Measurements from ENCODE around the gene MSRB1.
"Not testable (repeated sequence)": the region's sequence is repeated elsewhere in the genome, so short reads cannot be mapped to it uniquely, and the experiment has no call there.

MSRB1 gene

GRCh38 chr16:1941162-1942046 is 1.6 kb downstream of the MSRB1 start:
- peaks cover 4% of the 10 kb centered on the region for H3K36me3 Mint-ChIP-seq (ENCODE audit: low read depth)
- ATAC-seq, result no peak

GRCh38 chr16:1940273-1941161 is 2.5 kb downstream of the MSRB1 start:
- H3K27ac Mint-ChIP-seq, result no peak overlapping the region
- DNase-seq (no peak), ATAC-seq (no peak)
- H3K27me3 Mint-ChIP-seq, result no peaks in the 10 kb centered on the region
- no peaks in the 10 kb centered on the region for H3K9me3 Mint-ChIP-seq
- peaks cover 26% of the 10 kb centered on the region for H3K4me1 Mint-ChIP-seq
- peaks cover 4% of the 10 kb centered on the region for H3K36me3 Mint-ChIP-seq (ENCODE audit: low read depth)
- H3K4me3 Mint-ChIP-seq, result no peak overlapping the region

More at GRCh38 chr16:1941162-1942046, 1.6 kb downstream of the MSRB1 start:
- Mint-ChIP-seq H3K4me3 (peak overlapping the region; percentile 87), H3K9me3 (no peaks in the 10 kb centered on the region), H3K4me1 (peaks cover 26% of the 10 kb centered on the region), H3K27me3 (no peaks in the 10 kb centered on the region), H3K27ac (no peak overlapping the region)
- no peak for DNase-seq

- not testable (repeated sequence) for H3K27ac Mint-ChIP-seq; H3K36me3 Mint-ChIP-seq (ENCODE audit: low read depth); DNase-seq; ATAC-seq; H3K27me3 Mint-ChIP-seq; H3K9me3 Mint-ChIP-seq; H3K4me3 Mint-ChIP-seq
- peaks cover 26% of the 10 kb centered on the region for H3K4me1 Mint-ChIP-seq
Observed at GRCh38 chr16:1939833-1940232, 3.2 kb downstream of the MSRB1 start.

GRCh38 chr16:1938910-1939309 is 4.1 kb downstream of the MSRB1 start:
- Mint-ChIP-seq H3K27ac (no peak overlapping the region), H3K4me1 (peaks cover 20% of the 10 kb centered on the region), H3K36me3 (ENCODE audit: low read depth) (peaks cover 4% of the 10 kb centered on the region), H3K4me3 (no peak overlapping the region), H3K27me3 (no peaks in the 10 kb centered on the region), H3K9me3 (no peaks in the 10 kb centered on the region)
- no peak for ATAC-seq
- no peak for DNase-seq

GRCh38 chr16:1938316-1938715 is 4.7 kb downstream of the MSRB1 start:
- Mint-ChIP-seq H3K4me1 (peaks cover 14% of the 10 kb centered on the region), H3K27ac (no peak overlapping the region), H3K9me3 (no peaks in the 10 kb centered on the region), H3K4me3 (no peak overlapping the region), H3K27me3 (no peaks in the 10 kb centered on the region), H3K36me3 (ENCODE audit: low read depth) (peaks cover 4% of the 10 kb centered on the region)
- DNase-seq (no peak), ATAC-seq (no peak)

- DNase-seq, result no peak
- Mint-ChIP-seq H3K27ac (no peak overlapping the region), H3K36me3 (ENCODE audit: low read depth) (peaks cover 4% of the 10 kb centered on the region), H3K9me3 (no peaks in the 10 kb centered on the region), H3K27me3 (no peaks in the 10 kb centered on the region), H3K4me3 (no peak overlapping the region), H3K4me1 (peaks cover 8% of the 10 kb centered on the region)
- no peak for ATAC-seq
Observed at GRCh38 chr16:1936945-1937479, 6.0 kb downstream of the MSRB1 start.

- no peak overlapping the region for H3K4me3 Mint-ChIP-seq
- DNase-seq, result no peak
- no peak for ATAC-seq
- no peaks in the 10 kb centered on the region for H3K9me3 Mint-ChIP-seq
- H3K27me3 Mint-ChIP-seq, result peaks cover 8% of the 10 kb centered on the region
- H3K27ac Mint-ChIP-seq, result no peak overlapping the region
- peaks cover 3% of the 10 kb centered on the region for H3K4me1 Mint-ChIP-seq
- peaks cover 3% of the 10 kb centered on the region for H3K36me3 Mint-ChIP-seq (ENCODE audit: low read depth)
Observed at GRCh38 chr16:1933097-1933661, 9.8 kb downstream of the MSRB1 start.

- DNase-seq (no peak), ATAC-seq (no peak)
- H3K27me3 Mint-ChIP-seq, result peaks cover 8% of the 10 kb centered on the region
- H3K27ac Mint-ChIP-seq, result no peak overlapping the region
- no peaks in the 10 kb centered on the region for H3K9me3 Mint-ChIP-seq
- H3K4me1 Mint-ChIP-seq, result peaks cover 5% of the 10 kb centered on the region
- no peak overlapping the region for H3K4me3 Mint-ChIP-seq
- H3K36me3 Mint-ChIP-seq (ENCODE audit: low read depth), result no peaks in the 10 kb centered on the region
Observed at GRCh38 chr16:1932050-1933028, 10.7 kb downstream of the MSRB1 start.

- peaks cover 5% of the 10 kb centered on the region for H3K4me1 Mint-ChIP-seq
- H3K9me3 Mint-ChIP-seq, result no peaks in the 10 kb centered on the region
- DNase-seq (no peak), ATAC-seq (no peak)
- H3K27ac Mint-ChIP-seq, result no peak overlapping the region
- H3K4me3 Mint-ChIP-seq, result no peak overlapping the region
- peaks cover 8% of the 10 kb centered on the region for H3K27me3 Mint-ChIP-seq
- no peaks in the 10 kb centered on the region for H3K36me3 Mint-ChIP-seq (ENCODE audit: low read depth)
Observed at GRCh38 chr16:1930338-1930720, 12.7 kb downstream of the MSRB1 start.

GRCh38 chr16:1929578-1930337 is 13.2 kb downstream of the MSRB1 start:
- DNase-seq (peak; percentile 97), ATAC-seq (peak; percentile 91)
- Mint-ChIP-seq H3K27ac (no peak overlapping the region), H3K27me3 (peaks cover 8% of the 10 kb centered on the region), H3K4me3 (no peak overlapping the region), H3K9me3 (no peaks in the 10 kb centered on the region), H3K4me1 (peaks cover 5% of the 10 kb centered on the region), H3K36me3 (ENCODE audit: low read depth) (no peaks in the 10 kb centered on the region)

- H3K4me3 Mint-ChIP-seq, result peak overlapping the region; percentile 75
- no peaks in the 10 kb centered on the region for H3K9me3 Mint-ChIP-seq
- H3K27me3 Mint-ChIP-seq, result peaks cover 11% of the 10 kb centered on the region
- H3K4me1 Mint-ChIP-seq, result peaks cover 5% of the 10 kb centered on the region
- ATAC-seq (peak; percentile 9), DNase-seq (peak; percentile 17)
- H3K36me3 Mint-ChIP-seq (ENCODE audit: low read depth), result no peaks in the 10 kb centered on the region
- H3K27ac Mint-ChIP-seq, result peak overlapping the region; percentile 49
Observed at GRCh38 chr16:1929105-1929504, 13.9 kb downstream of the MSRB1 start.

GRCh38 chr16:1926271-1926670 is 16.7 kb downstream of the MSRB1 start:
- no peak overlapping the region for H3K4me3 Mint-ChIP-seq
- no peaks in the 10 kb centered on the region for H3K9me3 Mint-ChIP-seq
- no peaks in the 10 kb centered on the region for H3K36me3 Mint-ChIP-seq (ENCODE audit: low read depth)
- peaks cover 31% of the 10 kb centered on the region for H3K27me3 Mint-ChIP-seq
- DNase-seq (no peak), ATAC-seq (no peak)
- H3K27ac Mint-ChIP-seq, result no peak overlapping the region
- H3K4me1 Mint-ChIP-seq, result peaks cover 5% of the 10 kb centered on the region

GRCh38 chr16:1924095-1924494 is 18.9 kb downstream of the MSRB1 start:
- Mint-ChIP-seq H3K9me3 (no peaks in the 10 kb centered on the region), H3K27me3 (peaks cover 40% of the 10 kb centered on the region), H3K36me3 (ENCODE audit: low read depth) (no peaks in the 10 kb centered on the region), H3K27ac (no peak overlapping the region), H3K4me1 (peaks cover 3% of the 10 kb centered on the region), H3K4me3 (no peak overlapping the region)
- DNase-seq (no peak), ATAC-seq (no peak)

Data from activated naive CD8-positive, alpha-beta T cell treated with anti-CD3 and anti-CD28 coated beads, Interleukin-2, amount 50 U/mL, for 24 hours (primary cell).